ENCODE results near the gene RPS6KA1.
"Not testable (repeated sequence)": the region's sequence is repeated elsewhere in the genome, so short reads cannot be mapped to it uniquely, and the experiment has no call there.

Gene RPS6KA1

DNA sequence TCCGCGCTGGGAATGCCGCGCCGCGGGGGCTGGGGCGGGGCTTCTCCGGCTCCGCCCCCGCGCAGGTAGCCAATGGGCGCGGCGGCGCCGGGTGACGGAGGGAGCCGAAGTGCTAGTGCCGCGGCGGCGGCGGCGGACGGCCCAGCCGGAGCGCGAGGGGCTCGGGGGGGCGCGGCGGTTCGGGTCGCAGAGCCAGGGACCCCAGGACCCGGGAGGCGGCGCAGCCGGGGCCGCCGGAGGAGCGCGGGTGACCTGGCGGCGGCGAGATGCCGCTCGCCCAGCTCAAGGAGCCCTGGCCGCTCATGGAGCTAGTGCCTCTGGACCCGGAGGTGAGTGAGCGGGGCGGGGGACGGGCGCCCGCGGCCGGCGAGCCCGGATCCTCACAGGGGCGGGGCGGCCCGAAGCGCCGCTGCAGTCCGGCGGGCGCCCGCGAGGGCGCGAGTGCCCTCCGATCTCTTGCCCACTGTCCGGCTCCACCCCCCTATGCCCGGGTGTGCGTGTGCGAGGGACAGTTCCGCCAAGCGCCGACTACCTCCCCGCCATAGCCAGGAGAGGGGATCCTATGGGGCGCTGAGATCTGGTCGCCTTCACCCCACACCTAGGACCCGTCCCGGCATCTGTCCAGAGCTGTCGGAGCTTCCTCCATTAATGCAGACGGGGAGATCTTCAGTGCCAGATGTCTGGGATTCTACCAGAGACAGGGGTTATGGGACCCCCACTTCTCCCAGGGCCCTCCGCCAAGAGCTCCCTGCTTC lies at the start of gene RPS6KA1:
TSS of gene RPS6KA1 (plus strand) at position 107 of the 755 bp plus-strand sequence. CDS start at position 267, 160 bp downstream.
- DNase-seq: peak in 1 of 2 experiments; percentile 81

GRCh38 chr1:26482921-26483320 lies 46.6 kb upstream of the RPS6KA1 start:
- no peak for DNase-seq

- DNase-seq: no peak
Observed at GRCh38 chr1:26483980-26484379, 45.6 kb upstream of the RPS6KA1 start.

GRCh38 chr1:26490155-26490554 lies 39.4 kb upstream of the RPS6KA1 start:
- DNase-seq: no peak

DNA sequence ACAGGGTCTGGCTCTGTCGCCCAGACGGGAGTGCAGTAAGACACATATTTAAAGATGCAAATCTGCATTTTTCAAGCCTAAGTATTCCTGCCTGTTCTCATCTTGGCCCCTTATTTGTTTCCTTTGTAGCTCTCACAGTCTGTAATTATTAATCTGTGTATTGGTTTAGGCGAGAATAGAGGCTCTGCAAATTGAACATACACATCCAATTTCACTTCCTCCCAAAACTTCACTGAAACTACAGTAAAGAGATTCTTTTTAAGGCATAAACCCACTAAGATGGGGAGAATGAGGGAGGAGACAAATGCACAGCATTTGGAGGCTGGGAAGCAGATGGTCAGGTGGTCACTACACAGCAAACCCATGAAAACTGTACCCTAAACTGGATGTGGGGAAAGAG lies 36.3 kb upstream of the RPS6KA1 start:
- DNase-seq: no peak

DNA sequence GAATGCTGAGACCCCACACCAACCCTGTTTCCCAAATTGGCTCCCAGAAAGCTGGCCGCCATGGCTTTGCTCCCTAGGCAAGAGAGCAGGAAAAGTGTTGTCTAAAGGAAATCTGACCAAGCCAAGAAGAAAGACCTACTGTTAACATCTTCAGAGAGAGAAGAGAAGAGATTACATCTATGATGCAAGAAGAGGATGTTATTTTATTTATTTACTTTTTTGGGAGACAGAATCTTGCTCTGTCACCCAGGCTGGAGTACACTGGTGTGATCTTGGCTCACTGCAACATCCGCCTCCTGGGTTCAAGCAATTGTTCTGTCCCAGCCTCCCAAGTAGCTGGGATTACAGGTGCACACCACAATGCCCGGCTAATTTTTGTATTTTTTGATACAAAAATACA lies 35.6 kb upstream of the RPS6KA1 start:
- no peak for DNase-seq

DNA sequence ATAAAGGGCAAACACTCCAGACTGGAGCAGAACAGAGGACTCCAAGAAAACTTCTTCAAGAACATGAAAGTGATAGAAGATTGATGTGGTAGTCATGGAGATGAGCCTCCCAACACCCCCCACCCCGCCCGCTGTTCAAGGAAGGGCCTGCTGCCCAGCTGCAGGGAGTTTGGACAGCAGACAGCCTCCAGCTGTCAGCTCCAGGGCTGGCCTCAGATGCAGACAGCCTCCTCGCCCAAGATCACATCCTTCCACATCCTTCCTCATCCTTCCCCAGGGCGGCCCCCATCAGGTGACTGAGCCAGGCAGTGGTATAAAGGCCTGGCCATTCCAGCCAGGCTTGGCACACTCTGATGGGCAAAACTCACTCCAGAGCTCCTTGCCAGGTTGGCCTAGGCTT lies 32.7 kb upstream of the RPS6KA1 start:
- no peak for DNase-seq

GRCh38 chr1:26498894-26499293 lies 30.7 kb upstream of the RPS6KA1 start:
- DNase-seq: no peak

GRCh38 chr1:26500488-26501175 lies 28.9 kb upstream of the RPS6KA1 start:
- peak; percentile 97 for DNase-seq

DNA sequence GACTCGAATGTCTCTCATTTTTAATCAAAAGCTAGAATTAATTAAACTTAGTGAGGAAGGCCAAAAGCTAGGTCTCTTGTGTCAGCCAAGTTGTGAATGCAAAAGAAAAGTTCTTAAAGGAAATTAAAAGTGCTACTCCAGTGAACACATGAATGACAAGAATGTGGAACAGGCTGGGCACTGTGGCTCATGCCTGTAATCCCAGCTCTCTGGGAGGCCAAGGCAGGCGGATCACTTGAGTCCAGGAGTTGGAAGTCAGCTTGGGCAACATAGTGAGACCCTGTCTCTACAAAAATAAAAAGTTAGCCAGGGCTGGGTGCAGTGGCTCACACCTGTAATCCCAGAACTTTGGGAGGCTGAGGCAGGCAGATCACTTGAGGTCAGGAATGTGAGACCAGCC lies 18.9 kb upstream of the RPS6KA1 start:
- not testable (repeated sequence) for DNase-seq

- DNase-seq: not testable (repeated sequence)
Observed at GRCh38 chr1:26515836-26516235, 13.7 kb upstream of the RPS6KA1 start.

- no peak for DNase-seq
Observed at GRCh38 chr1:26516987-26517765, 12.4 kb upstream of the RPS6KA1 start.

DNA sequence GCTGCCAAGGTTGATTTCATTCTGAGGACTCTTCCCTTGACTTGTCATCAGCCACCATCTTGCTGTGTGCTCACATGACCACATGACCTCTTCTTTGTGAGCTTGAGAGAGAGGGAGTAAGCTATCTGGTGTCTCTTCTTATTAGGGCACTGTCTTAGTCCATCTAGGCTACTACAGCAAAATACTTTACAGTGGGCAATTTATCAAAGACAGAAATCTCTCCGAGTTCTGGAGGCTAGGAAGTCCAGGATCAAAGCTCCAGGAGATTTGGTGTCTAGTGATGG lies 11.9 kb upstream of the RPS6KA1 start:
- DNase-seq: no peak

GRCh38 chr1:26518355-26518754 lies 11.2 kb upstream of the RPS6KA1 start:
- no peak for DNase-seq

DNA sequence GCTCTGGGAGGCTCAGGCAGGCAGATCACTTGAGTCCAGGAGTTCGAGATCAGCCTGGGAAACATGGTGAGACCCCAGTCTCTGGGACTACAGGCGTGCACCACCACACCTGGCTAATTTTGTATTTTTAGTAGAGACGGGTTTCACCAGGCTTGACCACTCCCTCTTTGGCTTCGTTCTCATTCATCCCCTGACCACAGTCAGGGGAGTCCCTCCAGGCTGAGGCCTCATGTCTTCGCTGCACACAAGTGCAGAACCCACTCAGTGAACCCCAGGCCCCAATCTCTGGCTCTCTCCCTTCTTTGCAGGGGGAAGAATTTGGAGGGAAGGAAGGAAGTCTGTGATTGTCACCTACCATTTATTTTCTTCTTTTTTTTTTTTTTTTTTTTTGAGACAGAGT lies 9.2 kb upstream of the RPS6KA1 start:
- no peak for DNase-seq

- no peak for DNase-seq
Observed at GRCh38 chr1:26521669-26522030, 7.9 kb upstream of the RPS6KA1 start.

DNA sequence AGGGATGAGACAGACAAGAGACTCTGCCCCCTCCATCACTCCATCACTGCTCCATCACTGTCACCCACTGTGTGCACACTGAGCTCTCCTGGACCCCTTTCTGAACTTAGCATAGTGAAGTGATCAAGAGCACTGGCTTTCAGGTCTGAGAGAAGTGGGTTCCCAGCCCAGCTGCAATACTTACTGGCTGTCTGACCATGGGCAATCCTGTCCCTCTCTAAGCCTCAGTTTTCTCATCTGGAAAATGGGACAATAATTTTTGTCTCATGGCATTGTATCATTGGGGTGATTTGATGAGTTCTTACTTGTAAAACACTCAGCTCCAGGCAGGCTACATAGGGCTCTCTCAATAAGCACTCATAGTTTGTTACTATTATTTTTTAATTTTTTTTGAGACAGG lies 7.5 kb upstream of the RPS6KA1 start:
- DNase-seq: no peak

GRCh38 chr1:26524181-26524580 lies 5.4 kb upstream of the RPS6KA1 start:
- DNase-seq: no peak

GRCh38 chr1:26526287-26526686 lies 3.3 kb upstream of the RPS6KA1 start:
- no peak for DNase-seq

GRCh38 chr1:26529405-26529654 lies 231 bp upstream of the RPS6KA1 start:
- DNase-seq: peak in 1 of 2 experiments; percentile 74

DNA sequence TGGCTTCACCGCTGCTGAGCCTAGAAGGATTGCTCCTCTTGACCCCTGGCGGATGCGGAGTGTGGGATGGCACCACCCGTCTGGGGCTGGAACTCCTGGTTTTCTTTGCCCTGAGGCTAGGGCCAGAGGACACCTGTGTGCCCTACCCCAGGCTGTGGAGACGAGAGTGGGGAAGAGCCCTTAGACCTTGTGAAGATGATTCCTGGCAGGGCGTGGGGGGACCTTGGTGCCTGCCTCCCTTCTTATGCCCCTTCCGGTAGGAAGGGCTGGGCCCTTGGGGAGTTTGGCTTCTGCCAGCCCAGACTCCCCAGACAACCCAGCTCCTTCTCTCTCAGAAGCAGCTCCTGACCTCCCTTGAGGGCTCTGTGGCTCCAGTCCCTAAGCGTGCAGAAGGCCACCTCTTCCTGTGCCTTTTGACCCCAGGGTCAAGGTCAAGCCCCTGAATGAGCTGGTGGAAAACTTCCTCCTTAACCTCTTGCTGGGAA lies 891 bp downstream of the RPS6KA1 start:
- DNase-seq: no peak

DNA sequence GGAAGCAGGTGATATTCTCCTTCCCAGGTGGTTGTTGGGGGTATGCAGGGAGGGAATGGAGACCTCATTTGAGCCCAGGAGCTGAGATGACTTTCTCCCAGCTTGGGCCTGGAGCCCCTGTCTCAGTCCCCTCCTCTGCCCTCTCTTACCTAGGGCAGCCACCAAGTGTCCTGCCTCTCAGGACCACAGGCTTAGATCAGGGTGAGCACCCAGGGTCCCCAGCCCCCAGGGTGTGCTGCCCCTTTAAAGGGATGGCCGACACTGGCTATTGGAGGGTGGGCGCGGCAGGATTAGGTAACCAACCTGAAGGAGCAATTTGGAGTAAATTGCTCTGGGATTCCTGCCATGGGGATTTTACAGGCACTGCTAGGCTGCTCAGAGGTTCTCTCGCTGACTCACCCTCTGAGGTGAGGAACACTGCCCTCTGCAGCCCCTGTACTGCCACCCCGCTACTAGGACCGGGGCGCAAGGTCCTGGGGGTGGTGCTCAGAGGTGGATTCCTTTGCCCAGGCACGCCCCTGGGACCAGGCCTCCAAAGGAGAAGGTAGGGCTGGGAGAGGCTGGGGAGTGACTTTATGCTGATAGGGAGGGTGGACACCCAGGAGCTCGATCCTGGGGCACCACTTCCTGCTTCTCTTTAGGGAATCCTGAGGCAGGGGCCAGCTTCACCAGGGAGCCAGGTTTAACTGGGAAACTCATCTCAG lies 1.5 kb downstream of the RPS6KA1 start:
- no peak for DNase-seq

DNA sequence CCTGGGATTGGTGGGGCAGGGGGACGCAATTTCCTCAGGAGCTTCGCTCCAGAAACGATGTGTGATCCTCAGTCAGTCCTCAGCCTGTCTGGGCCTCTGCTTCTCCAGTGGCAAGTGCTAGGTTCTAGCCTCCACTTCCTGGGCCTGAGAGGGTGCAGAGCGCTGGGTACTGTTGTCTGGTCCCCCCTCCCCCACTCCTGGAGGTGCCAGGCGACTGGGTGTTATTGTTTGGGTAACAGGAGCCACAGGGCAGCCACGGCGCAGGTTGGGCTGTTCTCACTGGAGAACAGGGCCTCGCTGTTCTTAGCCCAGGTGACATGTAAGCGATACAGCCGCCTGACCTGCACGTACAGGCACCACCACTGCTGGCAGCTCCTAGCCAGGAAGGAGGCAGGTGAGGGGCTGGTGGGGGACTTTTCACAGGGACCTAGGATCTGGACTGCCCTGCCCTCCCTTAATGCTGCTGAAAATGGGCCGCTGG lies 2.1 kb downstream of the RPS6KA1 start:
- DNase-seq: no peak

Data from activated T-cell treated with anti-CD3 and anti-CD28 coated beads, Interleukin-2, amount 50 U/mL, for 48 hours (primary cell).